PC-9 (cell line): Measurements from ENCODE around the gene TGFB1I1.

Source experiments
- CTCF ChIP-seq: fragments of 200-600 bp; sonication (generic); conservative IDR thresholded peaks from 2 replicates; pipeline ENCODE4 v1.6.1; 2017; ENCODE audit warnings: mixed run types, antibody characterized with exemption, mild to moderate bottlenecking, moderate library complexity
- EZH2 ChIP-seq: fragments of 200-600 bp; sonication (generic); IDR thresholded peaks from 2 replicates; pipeline ENCODE4 v1.8.0; 2017; ENCODE audit warnings: antibody characterized with exemption, low read depth

- no peak for TF ChIP-seq CTCF
- no peak for TF ChIP-seq EZH2
These were observed 28.0 kb downstream of the TGFB1I1 start for GRCh38 chr16:31499928-31500327.
